Measurements from ENCODE around the gene ZNF354B. TPM values are rescaled to one million over a fixed set of nuclear protein-coding genes. Genes with fewer than 3 reads are reported as not detected.

ZNF354B gene
- 5.3 and 7.1 TPM in 2 replicates for total RNA-seq

DNA sequence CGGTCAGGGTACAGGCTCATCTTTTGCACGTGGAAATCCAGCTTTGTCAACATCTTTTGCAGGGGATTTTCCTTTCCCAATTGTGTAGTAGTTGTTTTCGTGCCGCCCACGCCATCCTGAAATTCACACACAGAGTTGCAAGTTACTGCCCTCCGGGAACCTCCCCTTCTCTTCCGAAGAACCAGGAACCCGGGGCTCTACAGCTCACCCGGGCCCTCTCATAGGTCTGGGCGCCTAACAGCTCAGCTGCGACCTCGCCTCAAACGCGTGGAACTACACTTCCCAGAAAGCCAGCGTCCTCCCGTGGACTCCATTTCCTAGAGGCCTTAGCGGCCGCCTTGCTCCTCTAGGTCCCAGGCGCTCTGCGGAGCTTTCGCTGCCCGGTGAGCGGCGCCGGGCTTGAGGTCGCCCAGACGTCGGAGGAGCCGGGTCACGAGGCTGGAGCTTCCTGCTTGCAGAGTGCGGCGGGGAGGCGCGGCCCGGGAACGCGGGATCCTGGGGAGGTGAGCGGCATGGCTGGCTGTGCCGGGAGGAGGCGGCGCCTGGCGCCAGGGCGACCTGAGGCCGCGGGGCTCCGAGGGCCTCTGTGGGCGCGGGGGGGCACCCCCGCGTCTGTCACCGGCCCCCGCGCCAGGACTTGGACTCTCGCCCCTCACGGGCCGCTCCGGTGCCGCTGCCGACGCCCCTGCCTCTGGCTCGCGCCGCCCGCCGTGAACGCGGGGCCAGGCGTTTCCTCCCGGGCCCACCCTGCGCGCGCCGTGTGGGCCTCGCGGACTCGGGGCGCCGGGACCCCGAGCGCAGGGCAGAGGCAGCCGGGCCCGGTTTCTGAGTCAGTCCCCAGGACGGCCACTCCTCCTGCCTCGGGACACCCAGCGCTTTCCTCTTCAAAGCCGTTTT, at the start of gene ZNF354B:
TSS of gene ZNF354B (plus strand) at position 329 of the 897 bp plus-strand sequence. CDS start 1,095 bp downstream, outside the sequence.

DNA sequence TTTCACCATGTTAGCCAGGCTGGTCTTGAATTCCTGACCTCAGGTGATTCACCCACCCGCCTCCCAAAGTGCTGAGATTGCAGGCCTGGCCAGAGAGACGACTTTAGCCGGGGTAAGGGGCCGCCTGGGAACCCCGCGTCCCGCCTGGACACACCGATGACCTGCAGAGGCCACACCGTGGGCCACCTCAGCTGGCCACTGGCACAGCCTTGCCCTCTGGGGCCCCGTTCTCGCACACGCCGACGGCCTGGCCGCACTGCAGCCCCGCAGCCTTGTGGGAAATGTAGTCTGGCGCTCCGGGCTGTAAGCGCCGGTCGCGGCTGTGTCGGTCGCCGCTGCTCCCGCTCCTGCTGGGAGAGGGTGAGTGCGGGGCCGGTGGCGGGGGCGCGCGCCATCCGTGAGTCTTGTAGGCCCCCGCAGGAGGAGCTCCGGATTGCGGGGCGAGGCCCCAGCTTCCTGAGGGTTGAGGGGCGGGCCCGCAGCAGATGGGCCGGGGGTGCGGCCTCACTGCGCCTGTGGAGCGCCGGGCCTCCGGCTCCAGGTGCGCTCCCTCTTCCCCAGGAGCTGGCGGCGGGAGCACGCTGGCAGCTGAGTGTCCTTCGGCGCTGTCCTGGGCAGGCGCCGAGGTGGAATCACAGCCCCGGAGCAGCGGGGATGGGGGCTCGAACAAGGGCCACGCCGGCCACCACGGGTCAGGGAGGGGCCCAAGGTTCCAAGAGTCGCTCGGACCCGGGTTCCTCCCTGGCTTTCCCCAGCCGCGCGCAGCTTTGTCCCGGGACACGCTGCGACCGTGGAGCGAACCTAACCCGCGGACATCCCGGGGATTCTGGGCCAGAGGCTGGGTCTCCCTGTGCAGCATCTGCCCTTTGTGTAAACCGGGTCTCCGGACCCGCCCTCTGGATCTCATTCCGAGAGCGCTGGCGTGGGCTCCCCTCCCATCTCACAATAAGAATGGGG, 36.1 kb downstream of the ZNF354B start, which contains the start of gene ZFP2:
TSS of gene ZFP2 (plus strand) at position 299 of the 957 bp plus-strand sequence. CDS start 35,401 bp downstream, outside the sequence.

Other genes starting within 250 kb of the ZNF354B start
- gene CLK4, start 232.9 kb upstream of the ZNF354B start, total RNA-seq = 7.2 and 8.2 TPM in 2 replicates
- gene ZNF354A, start 129.3 kb upstream of the ZNF354B start, total RNA-seq = 8.1 and 20.4 TPM in 2 replicates
- gene ZFP2, start 36.0 kb downstream of the ZNF354B start, total RNA-seq = 0.94 and 1.8 TPM in 2 replicates
- 1.5 and 2.0 TPM in 2 replicates for gene ZNF454, start 81.2 kb downstream of the ZNF354B start, total RNA-seq
- gene GRM6, start 135.4 kb downstream of the ZNF354B start, total RNA-seq = not detected in 2 replicates
- gene ZNF879, start 163.9 kb downstream of the ZNF354B start, total RNA-seq = 2.0 and 6.2 TPM in 2 replicates
- 4.0 and 4.1 TPM in 2 replicates for gene ZNF354C, start 200.4 kb downstream of the ZNF354B start, total RNA-seq